Epidermal melanocyte (primary cell): Measurements from ENCODE around the gene TEX52.

ENCODE experiments used
- DNase-seq: peaks from one replicate; pipeline ENCODE4 v3.0.0; 2011; ENCODE audit warnings: low spot score; ENCODE audit not compliant: insufficient read length

Gene TEX52

GRCh38 chr12:2833327-2833726, 23.5 kb downstream of the TEX52 start:
- no peak for DNase-seq

- DNase-seq: no peak
Observed at GRCh38 chr12:2832550-2833127, 24.2 kb downstream of the TEX52 start.

GRCh38 chr12:2829275-2829674, 27.6 kb downstream of the TEX52 start:
- no peak for DNase-seq

- no peak for DNase-seq
Observed at GRCh38 chr12:2826721-2827515, 29.9 kb downstream of the TEX52 start.

- DNase-seq: no peak
Observed at GRCh38 chr12:2826036-2826435, 30.8 kb downstream of the TEX52 start.

- DNase-seq: no peak
Observed at GRCh38 chr12:2825132-2825531, 31.7 kb downstream of the TEX52 start.

- no peak for DNase-seq
Observed at GRCh38 chr12:2824541-2824940, 32.3 kb downstream of the TEX52 start.

- no peak for DNase-seq
Observed at GRCh38 chr12:2823483-2823882, 33.4 kb downstream of the TEX52 start.

- DNase-seq: no peak
Observed at GRCh38 chr12:2820432-2820831, 36.4 kb downstream of the TEX52 start.

GRCh38 chr12:2819810-2820209, 37.0 kb downstream of the TEX52 start:
- no peak for DNase-seq

GRCh38 chr12:2813214-2814185, 43.3 kb downstream of the TEX52 start:
- DNase-seq: peak; percentile 63

GRCh38 chr12:2812290-2813213, 44.3 kb downstream of the TEX52 start, which contains the start of gene ITFG2:
ITFG2 (plus strand) TSS chr12:2812668; CDS start chr12:2812761, 93 bp downstream.
- DNase-seq: peak; percentile 93

- DNase-seq: no peak
Observed at GRCh38 chr12:2811801-2812200, 45.0 kb downstream of the TEX52 start.

GRCh38 chr12:2806700-2807099, 50.1 kb downstream of the TEX52 start:
- DNase-seq: no peak

- DNase-seq: no peak
Observed at GRCh38 chr12:2805143-2805520, 51.7 kb downstream of the TEX52 start.

- peak; percentile 59 for DNase-seq
Observed at GRCh38 chr12:2804393-2805142, 52.3 kb downstream of the TEX52 start.

- DNase-seq: no peak
Observed at GRCh38 chr12:2803635-2804392, 53.0 kb downstream of the TEX52 start.

- DNase-seq: no peak
Observed at GRCh38 chr12:2801044-2801783, 55.6 kb downstream of the TEX52 start.
